A549 (cell line): Measurements from ENCODE around the gene GPATCH8.

Experiments
- CHD2 ChIP-seq: fragments of 150-350 bp; IDR thresholded peaks from 2 replicates; pipeline ENCODE4 v1.6.1; 2014; ENCODE audit warnings: low read length; ENCODE audit not compliant: partially characterized antibody
- CTCF ChIP-seq: fragments of >200 bp; sonication (Bioruptor Twin); formaldehyde crosslinking; IDR thresholded peaks from 3 replicates; pipeline ENCODE4 v1.5.1; 2016
- EP300 ChIP-seq, 2 experiments: fragments of >200 bp; sonication (Bioruptor Twin); formaldehyde crosslinking; IDR thresholded peaks; 2 replicates in 1 of 2; 3 replicates in 1 of 2; pipeline ENCODE4 v1.6.1; 2016 to 2017
- FOSB ChIP-seq: fragments of 250-450 bp; sonication (Bioruptor Pico); IDR thresholded peaks from 2 replicates; pipeline ENCODE4 v1.5.0; 2020; ENCODE audit warnings: mild to moderate bottlenecking, moderate library complexity
- JUNB ChIP-seq: fragments of >200 bp; sonication (Bioruptor Twin); formaldehyde crosslinking; IDR thresholded peaks from 2 replicates; pipeline ENCODE4 v1.6.1; 2016
- KDM1A ChIP-seq: fragments of 200-600 bp; sonication (generic); IDR thresholded peaks from 2 replicates; pipeline ENCODE4 v1.6.1; 2016; ENCODE audit warnings: low read depth, mild to moderate bottlenecking
- MAFK ChIP-seq: fragments of 450-650 bp; IDR thresholded peaks from 2 replicates; pipeline ENCODE4 v1.6.1; 2014; ENCODE audit not compliant: partially characterized antibody
- NR3C1 ChIP-seq: fragments of >200 bp; sonication (Bioruptor Twin); formaldehyde crosslinking; IDR thresholded peaks from 3 replicates; pipeline ENCODE4 v1.6.1; 2017
- PHF8 ChIP-seq: fragments of 200-600 bp; sonication (generic); IDR thresholded peaks from 2 replicates; pipeline ENCODE4 v1.6.1; 2016; ENCODE audit warnings: low read depth, mild to moderate bottlenecking, antibody characterized with exemption, moderate library complexity, borderline replicate concordance
- POLR2A ChIP-seq: IDR thresholded peaks from 2 replicates; pipeline ENCODE4 v1.6.1; 2012; ENCODE audit warnings: mild to moderate bottlenecking, low read length
- POLR2AphosphoS2 ChIP-seq: conservative IDR thresholded peaks from 2 replicates; pipeline ENCODE4 v1.6.1; 2012; ENCODE audit warnings: low read length, improper control_type of control experiment, inconsistent platforms
- SMC3 ChIP-seq: fragments of >200 bp; sonication (Bioruptor Twin); formaldehyde crosslinking; IDR thresholded peaks from 3 replicates; pipeline ENCODE4 v1.6.1; 2018; ENCODE audit warnings: inconsistent platforms
- SREBF2 ChIP-seq: fragments of 450-650 bp; IDR thresholded peaks from 2 replicates; pipeline ENCODE4 v1.6.1; 2014; ENCODE audit warnings: mild to moderate bottlenecking, moderate library complexity
- USF2 ChIP-seq: fragments of 450-650 bp; IDR thresholded peaks from 2 replicates; pipeline ENCODE4 v1.6.1; 2014; ENCODE audit warnings: antibody characterized with exemption

- TF ChIP-seq POLR2A (no peak), CHD2 (no peak), CTCF (no peak), EP300 (IDR thresholded peaks at IDR 0.05) (no peak), FOSB (no peak), KDM1A (no peak), SREBF2 (no peak), MAFK (no peak), USF2 (no peak), POLR2AphosphoS2 (no peak), NR3C1 (no peak), PHF8 (no peak), JUNB (no peak), SMC3 (no peak)
Observed at GRCh38 chr17:44378171-44378705, 125.0 kb downstream of the GPATCH8 start.
